H1 (cell line): ENCODE results near the gene CELSR3. TPM values are rescaled to one million over a fixed set of nuclear protein-coding genes. Genes with fewer than 3 reads are reported as not detected.

ENCODE experiments used
- BRCA1 ChIP-seq: IDR thresholded peaks from 2 replicates; pipeline ENCODE4 v1.6.1; 2012; ENCODE audit warnings: low read depth, low read length, improper control_type of control experiment
- CEBPB ChIP-seq: IDR thresholded peaks from 2 replicates; pipeline ENCODE4 v1.6.1; 2012; ENCODE audit warnings: low read depth, low read length
- HDAC2 ChIP-seq, 2 experiments: fragments of 300-600 bp in 1 of 2; sonication (generic) in 1 of 2; IDR thresholded peaks; 2 replicates each; pipeline ENCODE4 v1.6.1; 2011 to 2012; ENCODE audit warnings: low read depth in 2 of 2, low read length in 2 of 2, mild to moderate bottlenecking in 2 of 2, moderate library complexity in 2 of 2, borderline replicate concordance in 1 of 2, inconsistent platforms in 1 of 2
- HDAC6 ChIP-seq: IDR thresholded peaks from one replicate; pipeline ENCODE4 v1.7.1; 2012; ENCODE audit warnings: low read depth, mild to moderate bottlenecking, inconsistent platforms, low read length, moderate library complexity
- KDM5A ChIP-seq: fragments of 200-600 bp; IDR thresholded peaks from 2 replicates; pipeline ENCODE4 v1.7.1; 2012; ENCODE audit warnings: mild to moderate bottlenecking, low read length, inconsistent platforms, mixed read lengths
- TCF12 ChIP-seq: IDR thresholded peaks from 2 replicates; pipeline ENCODE4 v1.6.1; 2011; ENCODE audit warnings: low read depth, mild to moderate bottlenecking, low read length
- YY1 ChIP-seq: IDR thresholded peaks from 2 replicates; pipeline ENCODE4 v1.6.1; 2011; ENCODE audit warnings: low read depth, mild to moderate bottlenecking, low read length
- polyA plus RNA-seq, 7 experiments: library from polyadenylated mRNA; depleted of rRNA in 3 of 7; stranded (reverse) in 5 of 7; unstranded in 2 of 7; fragments of >200 nt in 5 of 7; fragments of 200-250 nt in 2 of 7; gene quantifications; 1 replicate in 5 of 7; 2 replicates in 1 of 7; 4 replicates in 1 of 7; pipeline versions ENCODE4 v1.2.1 to v1.2.3, GENCODE V29; 2011 to 2013; ENCODE audit warnings: missing spikeins in 2 of 7, mixed read lengths in 2 of 7
- total RNA-seq: library from RNA; stranded (reverse); fragmentation: NEBNext Ultra II Directional; extraction: Animal tissue kit (Norgen Biotek cat#: 25700); gene quantifications from 2 replicates; pipeline ENCODE4 v1.2.1, GENCODE V29; 2021

The CELSR3 gene
- total and polyA plus RNA-seq, 2 of the 8 experiments (the other 6 are each of a cell fraction or from before 2014, with no cell fraction given), result 11.6 to 29.5 TPM

GRCh38 chr3:48596157-48596556 is 66.5 kb downstream of the CELSR3 start (continued):
- no peak for TF ChIP-seq CEBPB
- no peak for TF ChIP-seq HDAC6
- no peak for TF ChIP-seq HDAC2 (IDR thresholded peaks at IDR 0.05; ENCODE audit: borderline replicate concordance in 1 of 2, low read depth in 2 of 2, low read length in 2 of 2)
- TF ChIP-seq TCF12, result no peak
- TF ChIP-seq YY1, result no peak
- TF ChIP-seq KDM5A, result no peak
- TF ChIP-seq BRCA1, result no peak
